Measurements from ENCODE around the gene MAMDC2. TPM values are rescaled to one million over a fixed set of nuclear protein-coding genes. Genes with fewer than 3 reads are reported as not detected.

The MAMDC2 gene
- polyA plus RNA-seq, 2 of the 4 experiments (the other 2 are of a cell fraction) = 0.30 to 0.34 TPM

- Histone ChIP-seq H3K27ac (no peak overlapping the region), H3K4me3 (no peak overlapping the region), H3K9me3 (no peaks in the 10 kb centered on the region), H3K4me1 (0 out of 3 replicates have a peak, but pooled peaks cover 7% of the 10 kb centered on the region), H3K4me2 (no peak overlapping the region)
- FAIRE-seq (no peak), ATAC-seq (no peak), DNase-seq (ENCODE audit: low read depth in 1 of 2, low spot score in 1 of 2) (no peak)
- ChIA-PET POLR2A (no interaction called here), CTCF (interaction anchor here (0.6 to 0.8 kb wide), 2 partner anchors 313 to 339 kb away, joined by 3 to 5 read pairs; no protein-coding TSS in a partner anchor)
- TF ChIP-seq ZNF302 (CRISPR knock-in tag; IDR thresholded peaks at IDR 0.05) = no peak
- TF ChIP-seq ESRRA (IDR thresholded peaks at IDR 0.05; ENCODE audit: borderline replicate concordance, low read length) = no peak
- TF ChIP-seq JUNB (IDR thresholded peaks at IDR 0.05) = no peak
- no peak for TF ChIP-seq HOXB5 (CRISPR knock-in tag; IDR thresholded peaks at IDR 0.05)
- TF ChIP-seq TFCP2L1 (CRISPR knock-in tag; IDR thresholded peaks at IDR 0.05) = no peak
- TF ChIP-seq USF2 (IDR thresholded peaks at IDR 0.05) = no peak
- no peak for TF ChIP-seq KDM5A (IDR thresholded peaks at IDR 0.05)
- no peak for TF ChIP-seq HEYL (CRISPR knock-in tag; IDR thresholded peaks at IDR 0.05)
- TF ChIP-seq, protein P1, sequence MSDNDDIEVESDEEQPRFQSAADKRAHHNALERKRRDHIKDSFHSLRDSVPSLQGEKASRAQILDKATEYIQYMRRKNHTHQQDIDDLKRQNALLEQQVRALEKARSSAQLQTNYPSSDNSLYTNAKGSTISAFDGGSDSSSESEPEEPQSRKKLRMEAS (IDR thresholded peaks at IDR 0.05) = no peak
- TF ChIP-seq MAFK (IDR thresholded peaks at IDR 0.05; ENCODE audit: partially characterized antibody) = no peak
- no peak for TF ChIP-seq POLR2AphosphoS2 (conservative IDR thresholded peaks at IDR 0.05; ENCODE audit: low read length)
- TF ChIP-seq POLR2A (IDR thresholded peaks at IDR 0.05; ENCODE audit: low read length) = no peak
- TF ChIP-seq KDM1A (IDR thresholded peaks at IDR 0.05; ENCODE audit: low read depth) = no peak
- TF ChIP-seq SREBF2 (IDR thresholded peaks at IDR 0.05) = no peak
- no peak for TF ChIP-seq NR3C1 (IDR thresholded peaks at IDR 0.05)
- no peak for TF ChIP-seq RNF2 (IDR thresholded peaks at IDR 0.05; ENCODE audit: borderline replicate concordance, low read depth)
- TF ChIP-seq TP53 (CRISPR knock-in tag; IDR thresholded peaks at IDR 0.05) = no peak
- 89% methylated on average over 1 of the region's 1 CpG for WGBS (ENCODE audit: missing lambda C conversion rate)
These were observed 219.8 kb downstream of the MAMDC2 start for GRCh38 chr9:70263421-70263820.

Small RNA genes lying within 50 kb of the gene (small RNA-seq; reads per million reads assigned to genes)
- gene RNU2-5P = 0.21 to 49.0 (median 17.3) reads per million in 6 experiments

Other genes starting within 250 kb of the MAMDC2 start
- 0.19 and 0.41 TPM in 2 replicates for gene CFAP95, start 223.0 kb upstream of the MAMDC2 start, polyA plus RNA-seq (2011; rRNA removed)
- gene CFAP95, start 223.0 kb upstream of the MAMDC2 start, polyA plus RNA-seq (2017; fragmentation: RNase III; extraction: RNeasy Plus Mini Kit Qiagen cat#74134 plus additional on column Dnase treatment) = 0.15 to 0.17 TPM in 2 of 3 replicates, not detected in the other
- 16.5 and 28.0 TPM in 2 replicates for gene SMC5, start 215.1 kb downstream of the MAMDC2 start, polyA plus RNA-seq (2011; rRNA removed)
- gene SMC5, start 215.1 kb downstream of the MAMDC2 start, polyA plus RNA-seq (2017; fragmentation: RNase III; extraction: RNeasy Plus Mini Kit Qiagen cat#74134 plus additional on column Dnase treatment) = 17.4 to 18.5 TPM (median 18.0 TPM) in 3 replicates